ENCODE data around the gene HOXD9.

DNA sequence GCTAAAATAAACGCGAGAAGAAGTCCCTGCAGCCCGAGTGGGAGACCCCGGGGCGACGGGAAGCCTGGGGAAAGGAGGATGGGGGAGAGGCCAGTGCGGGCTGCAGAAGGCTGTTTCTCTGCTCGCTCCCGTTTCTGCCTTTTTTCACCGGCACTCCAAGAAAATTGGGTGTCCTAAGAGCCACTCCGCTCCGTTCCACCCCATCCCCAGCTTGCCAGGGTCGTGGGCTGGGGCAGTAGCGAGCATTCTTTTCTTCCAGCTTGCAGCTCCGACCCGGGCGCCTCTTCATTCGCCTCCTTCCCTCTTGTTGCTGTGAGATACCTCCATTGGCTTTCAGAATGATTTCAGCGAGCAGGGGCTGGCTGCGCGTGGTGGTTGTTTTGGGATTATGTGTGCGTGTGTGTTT is 35.7 kb downstream of the HOXD9 start:
- TF ChIP-seq CTCF (IDR thresholded peaks at IDR 0.05): no peak
- no peak for TF ChIP-seq POLR2AphosphoS5 (IDR thresholded peaks at IDR 0.05)

All from stomach (tissue), 4 donors.